Uterus (tissue), 2 donors: ENCODE measurements around the gene RTF1.

ENCODE experiments used
- CTCF ChIP-seq, 4 experiments: fragments of 200-600 bp in 2 of 4; fragments of 450-650 bp in 2 of 4; sonication (generic) in 2 of 4; IDR thresholded peaks; one replicate each; pipeline ENCODE4 v1.5.1; 2016 to 2019; ENCODE audit warnings: antibody characterized with exemption in 4 of 4, mild to moderate bottlenecking in 2 of 4, moderate library complexity in 1 of 4
- POLR2A ChIP-seq, 2 donors: fragments of 450-650 bp; IDR thresholded peaks; one replicate each; pipeline ENCODE4 v1.6.1; 2016; ENCODE audit warnings: antibody characterized with exemption in 2 of 2, mild to moderate bottlenecking in 1 of 2, moderate library complexity in 1 of 2

GRCh38 chr15:41465822-41466421 lies 49.0 kb downstream of the RTF1 start:
- TF ChIP-seq CTCF (IDR thresholded peaks at IDR 0.05) (peak; percentile 24 to 40 (median 30)), POLR2A (IDR thresholded peaks at IDR 0.05) (no peak)
